Esophagus squamous epithelium (tissue), 4 donors: ENCODE data around the gene GNLY.

Experiments
- POLR2A ChIP-seq, 4 donors: fragments of 450-650 bp; IDR thresholded peaks; one replicate each; pipeline ENCODE4 v1.6.1; 2017; ENCODE audit warnings: antibody characterized with exemption in 4 of 4, mild to moderate bottlenecking in 4 of 4, moderate library complexity in 3 of 4
- TF ChIP-seq, protein P1 (sequence below), 6 experiments: fragments of 450-650 bp in 4 of 6; fragments of 200-600 bp in 2 of 6; sonication (generic) in 2 of 6; IDR thresholded peaks; one replicate each; pipeline ENCODE4 v1.5.1; 2016 to 2019; ENCODE audit warnings: antibody characterized with exemption in 6 of 6, mild to moderate bottlenecking in 4 of 6, moderate library complexity in 4 of 6

DNA sequence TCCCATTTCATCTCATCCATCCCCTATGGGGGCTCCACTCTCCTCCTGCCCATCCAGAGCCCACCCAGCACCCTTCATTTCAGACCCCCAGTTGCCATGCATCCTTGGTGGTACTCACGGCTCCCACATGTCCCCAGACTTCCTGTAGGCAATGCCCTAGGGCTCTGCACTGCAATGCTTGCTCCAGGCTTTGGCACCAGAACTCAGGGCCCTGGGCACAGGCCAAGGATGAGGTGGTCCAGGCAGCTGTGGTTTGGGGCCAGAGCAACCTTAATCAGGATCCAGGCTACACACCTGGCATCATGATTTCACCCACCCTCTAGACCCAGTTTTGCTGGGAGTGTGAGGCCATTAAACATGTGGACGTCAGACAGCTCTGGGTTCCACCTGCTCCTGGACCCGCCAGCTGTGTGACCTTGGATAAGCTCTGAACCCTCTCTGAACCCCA is 26.6 kb upstream of the GNLY start:
- TF ChIP-seq, protein P1, sequence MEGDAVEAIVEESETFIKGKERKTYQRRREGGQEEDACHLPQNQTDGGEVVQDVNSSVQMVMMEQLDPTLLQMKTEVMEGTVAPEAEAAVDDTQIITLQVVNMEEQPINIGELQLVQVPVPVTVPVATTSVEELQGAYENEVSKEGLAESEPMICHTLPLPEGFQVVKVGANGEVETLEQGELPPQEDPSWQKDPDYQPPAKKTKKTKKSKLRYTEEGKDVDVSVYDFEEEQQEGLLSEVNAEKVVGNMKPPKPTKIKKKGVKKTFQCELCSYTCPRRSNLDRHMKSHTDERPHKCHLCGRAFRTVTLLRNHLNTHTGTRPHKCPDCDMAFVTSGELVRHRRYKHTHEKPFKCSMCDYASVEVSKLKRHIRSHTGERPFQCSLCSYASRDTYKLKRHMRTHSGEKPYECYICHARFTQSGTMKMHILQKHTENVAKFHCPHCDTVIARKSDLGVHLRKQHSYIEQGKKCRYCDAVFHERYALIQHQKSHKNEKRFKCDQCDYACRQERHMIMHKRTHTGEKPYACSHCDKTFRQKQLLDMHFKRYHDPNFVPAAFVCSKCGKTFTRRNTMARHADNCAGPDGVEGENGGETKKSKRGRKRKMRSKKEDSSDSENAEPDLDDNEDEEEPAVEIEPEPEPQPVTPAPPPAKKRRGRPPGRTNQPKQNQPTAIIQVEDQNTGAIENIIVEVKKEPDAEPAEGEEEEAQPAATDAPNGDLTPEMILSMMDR (IDR thresholded peaks at IDR 0.05): no peak
- no peak for TF ChIP-seq POLR2A (IDR thresholded peaks at IDR 0.05)
